Glutamatergic neuron (in vitro differentiated cells): ENCODE measurements around the gene TMEM132A. TPM values are rescaled to one million over a fixed set of nuclear protein-coding genes. Genes with fewer than 3 reads are reported as not detected.

Experiments used
- DNase-seq: peaks from one replicate; pipeline ENCODE4 v3.0.0; 2022
- H3K27ac Mint-ChIP-seq: one replicate; pipeline ENCODE4 v1.8.0; 2020; ENCODE audit warnings: mild to moderate bottlenecking, mixed read lengths, inconsistent platforms; ENCODE audit not compliant: unreplicated experiment
- H3K27me3 Mint-ChIP-seq: one replicate; pipeline ENCODE4 v1.8.0; 2020; ENCODE audit warnings: mild to moderate bottlenecking, moderate library complexity, mixed read lengths, inconsistent platforms; ENCODE audit not compliant: unreplicated experiment
- H3K36me3 Mint-ChIP-seq: one replicate; pipeline ENCODE4 v1.8.0; 2020; ENCODE audit warnings: mild to moderate bottlenecking, mixed read lengths, inconsistent platforms; ENCODE audit not compliant: unreplicated experiment
- H3K4me1 Mint-ChIP-seq: one replicate; pipeline ENCODE4 v1.8.0; 2020; ENCODE audit warnings: mild to moderate bottlenecking, low read depth, mixed read lengths, inconsistent platforms; ENCODE audit not compliant: unreplicated experiment
- H3K4me3 Mint-ChIP-seq: one replicate; pipeline ENCODE4 v1.8.0; 2020; ENCODE audit warnings: mild to moderate bottlenecking, mixed read lengths, inconsistent platforms; ENCODE audit not compliant: unreplicated experiment
- H3K9me3 Mint-ChIP-seq: one replicate; pipeline ENCODE4 v1.8.0; 2020; ENCODE audit warnings: mild to moderate bottlenecking, moderate library complexity, mixed read lengths, inconsistent platforms; ENCODE audit not compliant: unreplicated experiment
- CTCF ChIP-seq: fragments of 200-600 bp; sonication (generic); IDR thresholded peaks from one replicate; pipeline ENCODE4 v1.5.0; 2021; ENCODE audit not compliant: partially characterized antibody, unreplicated experiment
- total RNA-seq: library from RNA; stranded (reverse); fragmentation: NEBNext Ultra II Directional; extraction: Animal tissue kit (Norgen Biotek cat#: 25700); gene quantifications from one replicate; pipeline ENCODE4 v1.2.1, GENCODE V29; 2021; ENCODE audit not compliant: unreplicated experiment

Gene TMEM132A
- total RNA-seq, 1 donor from 2014 or later, result 664 TPM

- H3K4me3 Mint-ChIP-seq, result no peak overlapping the region
- DNase-seq, result no peak
- no peak for TF ChIP-seq CTCF
- H3K9me3 Mint-ChIP-seq, result peaks cover 19% of the 10 kb centered on the region
- H3K27me3 Mint-ChIP-seq, result peaks cover 13% of the 10 kb centered on the region
- H3K27ac Mint-ChIP-seq, result no peak overlapping the region
- H3K4me1 Mint-ChIP-seq, result peaks cover 24% of the 10 kb centered on the region
- H3K36me3 Mint-ChIP-seq, result no peaks in the 10 kb centered on the region
Measured at GRCh38 chr11:60950024-60950423, 25.8 kb downstream of the TMEM132A start.

GRCh38 chr11:60950933-60951605 is 26.8 kb downstream of the TMEM132A start:
- no peak overlapping the region for H3K4me3 Mint-ChIP-seq
- H3K4me1 Mint-ChIP-seq, result peaks cover 22% of the 10 kb centered on the region
- H3K36me3 Mint-ChIP-seq, result no peaks in the 10 kb centered on the region
- H3K27ac Mint-ChIP-seq, result no peak overlapping the region
- peaks cover 19% of the 10 kb centered on the region for H3K9me3 Mint-ChIP-seq
- peaks cover 11% of the 10 kb centered on the region for H3K27me3 Mint-ChIP-seq
- TF ChIP-seq CTCF, result no peak
- DNase-seq, result no peak

GRCh38 chr11:60951606-60951903 is 27.3 kb downstream of the TMEM132A start:
- Mint-ChIP-seq H3K4me1 (peaks cover 17% of the 10 kb centered on the region), H3K4me3 (no peak overlapping the region), H3K27ac (no peak overlapping the region), H3K36me3 (no peaks in the 10 kb centered on the region), H3K27me3 (peaks cover 11% of the 10 kb centered on the region), H3K9me3 (peaks cover 16% of the 10 kb centered on the region)
- DNase-seq, result no peak
- no peak for TF ChIP-seq CTCF

GRCh38 chr11:60951904-60952741 is 27.9 kb downstream of the TMEM132A start, which contains the start of gene SLC15A3:
SLC15A3 (minus strand) TSS chr11:60952176; CDS start chr11:60951551, 625 bp downstream.
- peaks cover 13% of the 10 kb centered on the region for H3K9me3 Mint-ChIP-seq
- peaks cover 14% of the 10 kb centered on the region for H3K27me3 Mint-ChIP-seq
- H3K36me3 Mint-ChIP-seq, result no peaks in the 10 kb centered on the region
- no peak for TF ChIP-seq CTCF
- no peak within 1 kb of the TSS for H3K27ac Mint-ChIP-seq
- H3K4me3 Mint-ChIP-seq, result peak within 1 kb of the TSS; percentile 40
- H3K4me1 Mint-ChIP-seq, result peaks cover 13% of the 10 kb centered on the region
- no peak for DNase-seq

GRCh38 chr11:60952742-60953170 is 28.5 kb downstream of the TMEM132A start:
- H3K36me3 Mint-ChIP-seq, result no peaks in the 10 kb centered on the region
- H3K4me3 Mint-ChIP-seq, result no peak overlapping the region
- peaks cover 10% of the 10 kb centered on the region for H3K9me3 Mint-ChIP-seq
- no peak for TF ChIP-seq CTCF
- DNase-seq, result no peak
- H3K27ac Mint-ChIP-seq, result no peak overlapping the region
- peaks cover 14% of the 10 kb centered on the region for H3K27me3 Mint-ChIP-seq
- H3K4me1 Mint-ChIP-seq, result peaks cover 10% of the 10 kb centered on the region
